MM.1S (cell line): ENCODE measurements around the gene SLC4A9.

Experiments
- DNase-seq: peaks from one replicate; pipeline ENCODE4 v3.0.0-alpha.2; 2015
- H2AFZ ChIP-seq: fragments of 300-600 bp; sonication (generic); 2 replicates; pipeline ENCODE4 v1.6.0; 2016; ENCODE audit warnings: antibody characterized with exemption, low read length
- H3F3A ChIP-seq: fragments of 300-600 bp; sonication (generic); 2 replicates; pipeline ENCODE4 v1.6.1; 2016; ENCODE audit warnings: mild to moderate bottlenecking, antibody characterized with exemption, low read length, moderate library complexity, mixed read lengths; ENCODE audit not compliant: insufficient read depth
- H3K27ac ChIP-seq: fragments of 300-600 bp; sonication (generic); 2 replicates; pipeline ENCODE4 v1.5.1; 2016; ENCODE audit warnings: mild to moderate bottlenecking, low read length
- H3K27me3 ChIP-seq: fragments of 300-600 bp; sonication (generic); replicated peaks from 2 replicates; pipeline ENCODE4 v1.6.0; 2016; ENCODE audit warnings: low read length; ENCODE audit not compliant: insufficient read depth
- H3K36me3 ChIP-seq: fragments of 300-600 bp; sonication (generic); replicated peaks from 2 replicates; pipeline ENCODE4 v1.6.1; 2016; ENCODE audit warnings: mild to moderate bottlenecking, low read length, mixed read lengths; ENCODE audit not compliant: insufficient read depth
- H3K4me1 ChIP-seq: fragments of 300-600 bp; sonication (generic); 2 replicates; pipeline ENCODE4 v1.6.1; 2016; ENCODE audit warnings: low read length, mixed read lengths
- H3K4me2 ChIP-seq: fragments of 300-600 bp; sonication (generic); 2 replicates; pipeline ENCODE4 v1.6.0; 2016; ENCODE audit warnings: low read depth, low read length
- H3K4me3 ChIP-seq: fragments of 300-600 bp; sonication (generic); 2 replicates; pipeline ENCODE4 v1.5.1; 2016; ENCODE audit warnings: low read length, mixed read lengths
- H3K79me2 ChIP-seq: fragments of 300-600 bp; sonication (generic); 2 replicates; pipeline ENCODE4 v1.6.1; 2016; ENCODE audit warnings: mixed run types, low read length, mixed read lengths
- H3K9ac ChIP-seq: fragments of 300-600 bp; sonication (generic); 2 replicates; pipeline ENCODE4 v1.6.1; 2016; ENCODE audit warnings: low read length, mixed read lengths
- H3K9me2 ChIP-seq: fragments of 300-600 bp; sonication (generic); replicated peaks from 2 replicates; pipeline ENCODE4 v1.6.1; 2016; ENCODE audit warnings: mild to moderate bottlenecking, low read length, mixed read lengths; ENCODE audit not compliant: insufficient read depth
- H3K9me3 ChIP-seq: fragments of 300-600 bp; sonication (generic); replicated peaks from 2 replicates; pipeline ENCODE4 v1.6.1; 2016; ENCODE audit warnings: mild to moderate bottlenecking, low read length, mixed read lengths; ENCODE audit not compliant: insufficient read depth
- H4K20me1 ChIP-seq: fragments of 300-600 bp; sonication (generic); 2 replicates; pipeline ENCODE4 v1.6.1; 2016; ENCODE audit warnings: mild to moderate bottlenecking, low read length, moderate library complexity, mixed read lengths; ENCODE audit not compliant: insufficient read depth
- EZH2 ChIP-seq: fragments of 300-600 bp; sonication (generic); optimal IDR thresholded peaks from 2 replicates; pipeline ENCODE3; 2017; ENCODE audit warnings: low read depth, mild to moderate bottlenecking, antibody characterized with exemption, low read length, mixed read lengths
- EZH2phosphoT487 ChIP-seq: fragments of 300-600 bp; sonication (generic); IDR thresholded peaks from 2 replicates; pipeline ENCODE4 v1.6.1; 2018; ENCODE audit warnings: antibody characterized with exemption, low read length
- TF ChIP-seq, protein P1 (sequence below): fragments of 300-600 bp; sonication (generic); IDR thresholded peaks from 2 replicates; pipeline ENCODE4 v1.5.1; 2016; ENCODE audit warnings: antibody characterized with exemption, low read length, mixed read lengths

SLC4A9 gene

DNA sequence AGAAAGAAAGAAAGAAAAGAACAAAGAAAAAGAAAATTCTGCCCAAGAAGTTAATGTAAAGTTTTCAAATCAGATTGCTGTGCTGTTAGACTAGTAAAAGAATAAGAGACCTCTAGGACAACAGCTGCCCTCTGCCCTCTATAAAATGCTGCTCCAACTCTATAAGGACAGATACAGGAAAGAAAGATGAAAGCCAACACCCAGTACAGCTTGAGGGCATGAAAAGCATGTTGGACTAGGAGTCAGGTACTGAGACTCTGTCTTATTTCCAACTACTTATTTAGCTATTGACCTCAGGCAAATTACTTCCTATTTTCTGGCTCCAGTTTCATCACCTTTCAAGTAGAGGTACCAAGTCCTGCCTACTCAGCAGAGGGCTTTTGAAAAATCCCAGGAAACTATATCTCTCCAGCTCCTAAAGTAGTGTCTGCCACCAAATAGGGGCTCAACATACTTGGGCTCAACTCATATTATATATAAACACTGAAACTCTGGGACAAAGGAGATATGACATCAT is 19.3 kb upstream of the SLC4A9 start:
- Histone ChIP-seq H3K79me2 (no peaks in the 10 kb centered on the region; the same call in 1 of the 2 replicates), H3K9me3 (no peaks in the 10 kb centered on the region), H3K27me3 (no peaks in the 10 kb centered on the region), H3K4me3 (no peak overlapping the region), H3K9ac (no peak overlapping the region), H4K20me1 (no peaks in the 10 kb centered on the region), H3K27ac (peak overlapping the region; percentile 70; the same call in 1 of the 2 replicates), H3K4me2 (peak overlapping the region; percentile 19; the same call in 1 of the 2 replicates), H3K36me3 (no peaks in the 10 kb centered on the region), H3F3A (peaks cover 14% of the 10 kb centered on the region), H3K9me2 (no peaks in the 10 kb centered on the region), H3K4me1 (peaks cover 32% of the 10 kb centered on the region), H2AFZ (no peak overlapping the region)
- TF ChIP-seq, protein P1, sequence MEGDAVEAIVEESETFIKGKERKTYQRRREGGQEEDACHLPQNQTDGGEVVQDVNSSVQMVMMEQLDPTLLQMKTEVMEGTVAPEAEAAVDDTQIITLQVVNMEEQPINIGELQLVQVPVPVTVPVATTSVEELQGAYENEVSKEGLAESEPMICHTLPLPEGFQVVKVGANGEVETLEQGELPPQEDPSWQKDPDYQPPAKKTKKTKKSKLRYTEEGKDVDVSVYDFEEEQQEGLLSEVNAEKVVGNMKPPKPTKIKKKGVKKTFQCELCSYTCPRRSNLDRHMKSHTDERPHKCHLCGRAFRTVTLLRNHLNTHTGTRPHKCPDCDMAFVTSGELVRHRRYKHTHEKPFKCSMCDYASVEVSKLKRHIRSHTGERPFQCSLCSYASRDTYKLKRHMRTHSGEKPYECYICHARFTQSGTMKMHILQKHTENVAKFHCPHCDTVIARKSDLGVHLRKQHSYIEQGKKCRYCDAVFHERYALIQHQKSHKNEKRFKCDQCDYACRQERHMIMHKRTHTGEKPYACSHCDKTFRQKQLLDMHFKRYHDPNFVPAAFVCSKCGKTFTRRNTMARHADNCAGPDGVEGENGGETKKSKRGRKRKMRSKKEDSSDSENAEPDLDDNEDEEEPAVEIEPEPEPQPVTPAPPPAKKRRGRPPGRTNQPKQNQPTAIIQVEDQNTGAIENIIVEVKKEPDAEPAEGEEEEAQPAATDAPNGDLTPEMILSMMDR: no peak
- no peak for TF ChIP-seq EZH2phosphoT487
- TF ChIP-seq EZH2: no peak
- DNase-seq: no peak

DNA sequence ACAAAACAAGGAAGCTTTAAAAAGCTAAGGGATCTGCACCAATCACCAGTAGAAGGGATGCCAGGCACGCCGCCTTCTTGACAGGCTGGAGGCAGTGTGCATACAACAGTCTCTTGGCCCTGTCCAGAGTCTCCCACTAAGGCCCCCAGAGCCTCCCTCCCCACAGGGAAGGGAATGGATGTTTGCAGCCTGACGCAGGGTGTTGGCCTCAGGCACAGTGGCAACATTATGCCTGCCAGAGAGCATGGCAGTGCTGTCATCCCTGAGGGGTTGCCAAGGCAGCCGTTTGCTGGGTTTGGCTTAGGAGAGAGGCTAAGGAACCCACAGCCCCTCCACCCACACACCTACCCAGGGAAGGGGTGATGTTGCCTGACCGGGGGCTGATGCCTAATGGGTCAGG is 18.4 kb upstream of the SLC4A9 start:
- Histone ChIP-seq H3K27ac (peak overlapping the region; percentile 70; the same call in 1 of the 2 replicates), H3K36me3 (no peaks in the 10 kb centered on the region), H3K4me1 (peaks cover 32% of the 10 kb centered on the region), H4K20me1 (no peaks in the 10 kb centered on the region), H2AFZ (no peak overlapping the region), H3K79me2 (no peaks in the 10 kb centered on the region; the same call in 1 of the 2 replicates), H3K27me3 (no peaks in the 10 kb centered on the region), H3K9me3 (no peaks in the 10 kb centered on the region), H3K4me2 (peak overlapping the region; percentile 56), H3K9ac (no peak overlapping the region), H3F3A (peaks cover 14% of the 10 kb centered on the region), H3K4me3 (no peak overlapping the region), H3K9me2 (no peaks in the 10 kb centered on the region)
- TF ChIP-seq EZH2phosphoT487 (no peak), EZH2 (no peak)
- TF ChIP-seq, protein P1: no peak
- DNase-seq: no peak

DNA sequence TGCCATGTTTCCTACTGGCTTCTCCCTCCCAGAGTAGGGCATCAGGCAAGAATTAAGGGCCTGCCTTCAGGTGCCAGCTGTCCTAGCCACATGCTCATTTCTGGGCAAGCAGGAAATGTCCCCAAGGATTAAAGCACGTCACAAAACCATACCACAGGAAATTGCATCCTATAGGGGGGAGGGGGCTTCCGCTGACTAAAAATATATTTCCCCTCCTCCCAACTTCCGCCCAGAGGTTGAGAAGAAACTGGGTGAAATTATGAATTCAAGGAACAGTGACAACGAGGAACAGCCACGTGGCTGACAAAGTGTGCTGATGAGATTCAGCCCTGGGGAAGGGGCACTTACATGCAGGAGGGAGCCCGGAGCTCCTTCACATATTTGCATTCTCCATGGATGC is 17.7 kb upstream of the SLC4A9 start:
- peak overlapping the region; percentile 29 for H2AFZ ChIP-seq
- no peaks in the 10 kb centered on the region for H3K27me3 ChIP-seq
- peak overlapping the region; percentile 70 for H3K27ac ChIP-seq
- 0 out of 2 replicates have a peak overlapping the region, but pooled peaks have one; percentile 5 for H3K4me3 ChIP-seq
- no peaks in the 10 kb centered on the region for H3K36me3 ChIP-seq
- no peaks in the 10 kb centered on the region; the same call in 1 of the 2 replicates for H3K79me2 ChIP-seq
- H3F3A ChIP-seq: peaks cover 20% of the 10 kb centered on the region
- TF ChIP-seq, protein P1: no peak
- TF ChIP-seq EZH2: no peak
- no peak for TF ChIP-seq EZH2phosphoT487
- H3K9ac ChIP-seq: peak overlapping the region; percentile 39; the same call in 1 of the 2 replicates
- DNase-seq: peak; percentile 66
- peak overlapping the region; percentile 56 for H3K4me2 ChIP-seq
- no peaks in the 10 kb centered on the region for H4K20me1 ChIP-seq
- H3K4me1 ChIP-seq: peaks cover 36% of the 10 kb centered on the region
- no peaks in the 10 kb centered on the region for H3K9me3 ChIP-seq
- H3K9me2 ChIP-seq: no peaks in the 10 kb centered on the region
